Neural cell (in vitro differentiated cells): ENCODE data around the gene ARHGEF10L. TPM values are rescaled to one million over a fixed set of nuclear protein-coding genes. Genes with fewer than 3 reads are reported as not detected.

Experiments used
- H2AFZ ChIP-seq: fragments of 200-600, 300-800 bp; sonication (generic), shearing (Covaris generic); 2 replicates; pipeline ENCODE4 v1.6.0; 2014; ENCODE audit warnings: low read depth, mild to moderate bottlenecking, antibody characterized with exemption, low read length, moderate library complexity
- H3F3A ChIP-seq: fragments of 200-600 bp; shearing (Covaris generic); 2 replicates; pipeline ENCODE4 v1.6.1; 2016; ENCODE audit warnings: mild to moderate bottlenecking, moderate library complexity, mixed read lengths, antibody characterized with exemption, low read length; ENCODE audit not compliant: insufficient read depth, poor library complexity, severe bottlenecking
- H3K27ac ChIP-seq: fragments of 200-600, 300-800 bp; sonication (generic), shearing (Covaris generic); 2 replicates; pipeline ENCODE4 v1.5.1; 2014; ENCODE audit warnings: mild to moderate bottlenecking, low read length, moderate library complexity
- H3K27me3 ChIP-seq: fragments of 300-800, 200-600 bp; sonication (generic), shearing (Covaris generic); 2 replicates; pipeline ENCODE4 v1.6.0; 2014; ENCODE audit warnings: mild to moderate bottlenecking, low read depth, low read length, moderate library complexity; ENCODE audit not compliant: insufficient read depth
- H3K36me3 ChIP-seq: fragments of 300-800, 200-600 bp; sonication (generic), shearing (Covaris generic); 2 replicates; pipeline ENCODE4 v1.5.1; 2014; ENCODE audit warnings: mild to moderate bottlenecking, antibody characterized with exemption, low read length, moderate library complexity; ENCODE audit not compliant: insufficient read depth
- H3K4me2 ChIP-seq: fragments of 300-800, 200-600 bp; sonication (generic), shearing (Covaris generic); 2 replicates; pipeline ENCODE4 v1.6.0; 2014; ENCODE audit warnings: mild to moderate bottlenecking, low read length
- H3K4me3 ChIP-seq: fragments of 300-800, 200-600 bp; sonication (generic), shearing (Covaris generic); 2 replicates; pipeline ENCODE4 v1.5.1; 2014; ENCODE audit warnings: mild to moderate bottlenecking, low read length, moderate library complexity
- H3K79me2 ChIP-seq: fragments of 200-600 bp; shearing (Covaris generic); replicated peaks from 2 replicates; pipeline ENCODE4 v1.6.0; 2014; ENCODE audit warnings: mild to moderate bottlenecking, low read length, moderate library complexity; ENCODE audit not compliant: insufficient read depth
- H3K9ac ChIP-seq: fragments of 300-800, 200-600 bp; sonication (generic), shearing (Covaris generic); 2 replicates; pipeline ENCODE4 v1.6.1; 2016; ENCODE audit warnings: mild to moderate bottlenecking, low read length, mixed read lengths
- H3K9me2 ChIP-seq: fragments of 200-600 bp; shearing (Covaris generic); 2 replicates; pipeline ENCODE4 v1.6.1; 2016; ENCODE audit warnings: mild to moderate bottlenecking, low read length, mixed read lengths; ENCODE audit not compliant: insufficient read depth
- H3K9me3 ChIP-seq: fragments of 200-600, 300-800 bp; sonication (generic), shearing (Covaris generic); 2 replicates; pipeline ENCODE4 v1.6.1; 2016; ENCODE audit warnings: mild to moderate bottlenecking, mixed run types, low read length, moderate library complexity, mixed read lengths
- H4K20me1 ChIP-seq: fragments of 200-600 bp; shearing (Covaris generic); 2 replicates; pipeline ENCODE4 v1.6.1; 2016; ENCODE audit warnings: mild to moderate bottlenecking, mixed run types; ENCODE audit not compliant: insufficient read depth
- EP300 ChIP-seq: fragments of 450-650 bp; conservative IDR thresholded peaks from 2 replicates; pipeline ENCODE4 v1.6.1; 2014; ENCODE audit warnings: antibody characterized with exemption, mild to moderate bottlenecking, moderate library complexity; ENCODE audit not compliant: poor library complexity, severe bottlenecking
- EZH2 ChIP-seq: fragments of 200-600, 300-800 bp; shearing (Covaris generic), sonication (generic); IDR thresholded peaks from 2 replicates; pipeline ENCODE4 v1.6.1; 2014; ENCODE audit warnings: antibody characterized with exemption, low read length, borderline replicate concordance, mild to moderate bottlenecking; ENCODE audit not compliant: insufficient read depth, poor library complexity, severe bottlenecking
- MXI1 ChIP-seq: fragments of 450-650 bp; conservative IDR thresholded peaks from 2 replicates; pipeline ENCODE4 v1.6.1; 2014; ENCODE audit warnings: antibody characterized with exemption, mild to moderate bottlenecking; ENCODE audit not compliant: poor library complexity, severe bottlenecking
- POLR2AphosphoS5 ChIP-seq: IDR thresholded peaks from 2 replicates; pipeline ENCODE4 v1.6.1; 2012
- RAD21 ChIP-seq: fragments of 450-650 bp; conservative IDR thresholded peaks from 2 replicates; pipeline ENCODE4 v1.6.1; 2014; ENCODE audit warnings: antibody characterized with exemption, mild to moderate bottlenecking, moderate library complexity
- REST ChIP-seq: IDR thresholded peaks from 2 replicates; pipeline ENCODE4 v1.6.1; 2012; ENCODE audit warnings: borderline replicate concordance
- SMC3 ChIP-seq: fragments of 450-650 bp; conservative IDR thresholded peaks from 2 replicates; pipeline ENCODE4 v1.6.1; 2014; ENCODE audit warnings: antibody characterized with exemption, mild to moderate bottlenecking, moderate library complexity; ENCODE audit not compliant: poor library complexity
- TAF1 ChIP-seq: IDR thresholded peaks from 2 replicates; pipeline ENCODE4 v1.6.1; 2012; ENCODE audit warnings: low read depth
- polyA plus RNA-seq: library from polyadenylated mRNA; depleted of rRNA; stranded (reverse); fragments of >200 nt; gene quantifications from 2 replicates; pipeline ENCODE4 v1.2.3, GENCODE V29; 2014
- TF ChIP-seq, protein P1 (sequence below): fragments of 450-650 bp; IDR thresholded peaks from 2 replicates; pipeline ENCODE4 v1.5.1; 2014; ENCODE audit warnings: antibody characterized with exemption, mild to moderate bottlenecking, moderate library complexity; ENCODE audit not compliant: poor library complexity, severe bottlenecking

ARHGEF10L gene
- polyA plus RNA-seq, 1 donor from 2014 or later = 123 TPM

GRCh38 chr1:17563494-17564281 lies 24.2 kb downstream of the ARHGEF10L start:
- H3K9ac ChIP-seq = no peak overlapping the region
- H3K9me3 ChIP-seq = no peaks in the 10 kb centered on the region
- no peaks in the 10 kb centered on the region for H3F3A ChIP-seq
- H3K36me3 ChIP-seq = no peaks in the 10 kb centered on the region
- no peak overlapping the region for H2AFZ ChIP-seq
- H3K27ac ChIP-seq = no peak overlapping the region
- peaks cover 13% of the 10 kb centered on the region for H4K20me1 ChIP-seq
- no peaks in the 10 kb centered on the region for H3K27me3 ChIP-seq
- H3K4me3 ChIP-seq = no peak overlapping the region
- peaks cover 25% of the 10 kb centered on the region for H3K79me2 ChIP-seq
- no peak overlapping the region for H3K4me2 ChIP-seq
- no peaks in the 10 kb centered on the region for H3K9me2 ChIP-seq
- TF ChIP-seq SMC3 (no peak), POLR2AphosphoS5 (no peak), TAF1 (no peak), REST (no peak), EZH2 (no peak), EP300 (no peak), RAD21 (no peak), MXI1 (no peak)
- TF ChIP-seq, protein P1, sequence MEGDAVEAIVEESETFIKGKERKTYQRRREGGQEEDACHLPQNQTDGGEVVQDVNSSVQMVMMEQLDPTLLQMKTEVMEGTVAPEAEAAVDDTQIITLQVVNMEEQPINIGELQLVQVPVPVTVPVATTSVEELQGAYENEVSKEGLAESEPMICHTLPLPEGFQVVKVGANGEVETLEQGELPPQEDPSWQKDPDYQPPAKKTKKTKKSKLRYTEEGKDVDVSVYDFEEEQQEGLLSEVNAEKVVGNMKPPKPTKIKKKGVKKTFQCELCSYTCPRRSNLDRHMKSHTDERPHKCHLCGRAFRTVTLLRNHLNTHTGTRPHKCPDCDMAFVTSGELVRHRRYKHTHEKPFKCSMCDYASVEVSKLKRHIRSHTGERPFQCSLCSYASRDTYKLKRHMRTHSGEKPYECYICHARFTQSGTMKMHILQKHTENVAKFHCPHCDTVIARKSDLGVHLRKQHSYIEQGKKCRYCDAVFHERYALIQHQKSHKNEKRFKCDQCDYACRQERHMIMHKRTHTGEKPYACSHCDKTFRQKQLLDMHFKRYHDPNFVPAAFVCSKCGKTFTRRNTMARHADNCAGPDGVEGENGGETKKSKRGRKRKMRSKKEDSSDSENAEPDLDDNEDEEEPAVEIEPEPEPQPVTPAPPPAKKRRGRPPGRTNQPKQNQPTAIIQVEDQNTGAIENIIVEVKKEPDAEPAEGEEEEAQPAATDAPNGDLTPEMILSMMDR = no peak

GRCh38 chr1:17564458-17565393 lies 25.2 kb downstream of the ARHGEF10L start:
- H3K4me3 ChIP-seq = peak overlapping the region; percentile 47
- H3K4me2 ChIP-seq = no peak overlapping the region
- H4K20me1 ChIP-seq = peaks cover 10% of the 10 kb centered on the region
- H3F3A ChIP-seq = no peaks in the 10 kb centered on the region
- peaks cover 27% of the 10 kb centered on the region for H3K79me2 ChIP-seq
- no peaks in the 10 kb centered on the region for H3K36me3 ChIP-seq
- TF ChIP-seq TAF1 (no peak), MXI1 (no peak), REST (no peak), POLR2AphosphoS5 (no peak), RAD21 (no peak)
- TF ChIP-seq, protein P1 = no peak
- H3K9me2 ChIP-seq = no peaks in the 10 kb centered on the region
- peak overlapping the region; percentile 29 for H3K9ac ChIP-seq
- no peaks in the 10 kb centered on the region for H3K27me3 ChIP-seq
- H3K9me3 ChIP-seq = no peaks in the 10 kb centered on the region
- H3K27ac ChIP-seq = peak overlapping the region; percentile 12
- H2AFZ ChIP-seq = no peak overlapping the region
